Measurements from ENCODE around the gene ZBTB20. TPM values are rescaled to one million over a fixed set of nuclear protein-coding genes. Genes with fewer than 3 reads are reported as not detected.

Gene ZBTB20
- total RNA-seq, 2 experiments from 2014 or later: 5.2 to 6.4 TPM

DNA sequence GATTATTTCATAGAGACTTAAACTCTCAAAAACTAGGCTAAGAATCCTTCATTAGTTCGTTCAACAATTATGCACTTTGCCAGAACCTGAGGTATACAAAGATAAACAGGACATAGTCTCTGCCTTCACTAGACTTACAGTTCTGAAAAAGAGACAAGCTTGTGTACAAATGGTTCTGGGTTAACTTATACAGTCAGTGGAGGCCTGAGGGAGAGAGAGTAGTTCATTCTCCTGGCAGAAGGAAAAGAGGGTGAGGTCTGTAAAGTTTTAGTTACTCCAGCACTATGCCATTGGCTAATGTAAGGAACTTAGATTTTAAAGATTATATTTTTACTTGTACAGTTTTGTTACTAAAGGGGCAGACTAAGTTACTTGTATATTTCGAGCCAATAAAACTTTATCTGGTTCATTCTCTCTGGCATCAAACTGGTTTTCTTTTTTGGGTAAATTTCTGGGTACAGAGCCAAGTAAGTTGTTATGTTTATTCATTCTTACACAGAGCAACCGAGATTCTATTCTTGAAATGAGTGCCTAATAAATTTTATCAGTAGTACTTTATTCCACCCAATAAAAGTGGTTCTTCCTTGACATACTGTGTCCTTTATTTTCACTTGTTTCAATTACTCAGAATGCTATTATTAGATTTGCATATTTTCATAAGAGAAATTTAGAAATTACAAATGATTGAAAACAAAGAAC lies 574.6 kb downstream of the ZBTB20 start:
- ChIA-PET CTCF (no interaction called here), POLR2A (no interaction called here)
- no peaks in the 10 kb centered on the region for H3K4me1 Mint-ChIP-seq
- H3K4me3 Mint-ChIP-seq: no peak overlapping the region
- no peak for DNase-seq
- intact Hi-C loops (cut with DNase I, micrococcal nuclease): no loop called here
- H3K36me3 Mint-ChIP-seq (ENCODE audit: low read depth): no peaks in the 10 kb centered on the region
- no peaks in the 10 kb centered on the region for H3K9me3 Mint-ChIP-seq (ENCODE audit: low read depth)
- no peaks in the 10 kb centered on the region for H3K27me3 Mint-ChIP-seq
- no peak overlapping the region for H3K27ac Mint-ChIP-seq
- no peak for ATAC-seq

DNA sequence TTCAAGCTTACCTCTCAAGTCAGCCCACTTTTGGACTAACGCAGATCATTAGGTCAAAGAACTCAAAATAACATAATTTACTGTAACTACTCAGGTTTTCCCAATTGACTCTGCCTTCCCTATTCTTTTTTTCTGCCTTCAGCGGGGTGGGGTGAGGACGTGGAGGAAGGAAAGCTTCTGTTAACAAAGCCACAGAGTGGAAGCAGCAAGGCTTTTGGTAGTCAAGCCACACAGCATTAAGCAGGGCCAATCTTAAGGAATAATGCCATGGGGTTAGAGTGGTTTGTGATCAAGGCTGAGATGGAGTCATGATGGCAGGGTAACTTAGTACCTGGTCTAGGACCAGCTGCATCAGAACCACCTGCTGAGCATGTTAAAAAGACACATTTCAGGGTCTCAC lies 575.7 kb downstream of the ZBTB20 start:
- intact Hi-C loops (cut with DNase I, micrococcal nuclease): no loop called here
- H3K9me3 Mint-ChIP-seq (ENCODE audit: low read depth): no peaks in the 10 kb centered on the region
- ChIA-PET POLR2A (no interaction called here), CTCF (no interaction called here)
- peaks cover 1% of the 10 kb centered on the region for H3K4me1 Mint-ChIP-seq
- DNase-seq (no peak), ATAC-seq (no peak)
- H3K36me3 Mint-ChIP-seq (ENCODE audit: low read depth): no peaks in the 10 kb centered on the region
- no peak overlapping the region for H3K4me3 Mint-ChIP-seq
- no peak overlapping the region for H3K27ac Mint-ChIP-seq
- no peaks in the 10 kb centered on the region for H3K27me3 Mint-ChIP-seq

DNA sequence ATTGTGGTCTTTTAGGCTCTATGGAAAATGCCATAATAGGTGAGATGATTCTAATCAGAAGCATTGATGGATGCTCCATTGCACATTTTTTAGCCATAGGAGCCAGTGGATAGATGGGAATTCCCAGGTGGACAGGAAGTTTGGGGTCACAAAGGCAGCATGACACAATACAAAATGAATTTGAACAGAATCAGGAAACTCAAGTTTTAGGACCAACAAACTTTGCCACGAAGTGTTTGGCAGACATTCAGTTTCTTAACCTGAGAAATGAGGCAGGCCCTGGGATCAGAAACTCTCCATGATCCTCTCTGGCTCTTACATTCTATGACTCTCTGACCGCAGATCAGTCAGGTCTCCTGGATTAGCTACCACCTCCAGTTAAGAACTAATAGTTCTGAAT lies 577.9 kb downstream of the ZBTB20 start:
- DNase-seq (no peak), ATAC-seq (no peak)
- no peaks in the 10 kb centered on the region for H3K27me3 Mint-ChIP-seq
- intact Hi-C loops (cut with DNase I, micrococcal nuclease): no loop called here
- no peaks in the 10 kb centered on the region for H3K9me3 Mint-ChIP-seq (ENCODE audit: low read depth)
- no peak overlapping the region for H3K27ac Mint-ChIP-seq
- H3K4me1 Mint-ChIP-seq: peaks cover 6% of the 10 kb centered on the region
- CTCF ChIA-PET: no interaction called here
- H3K36me3 Mint-ChIP-seq (ENCODE audit: low read depth): no peaks in the 10 kb centered on the region
- POLR2A ChIA-PET: no interaction called here
- no peak overlapping the region for H3K4me3 Mint-ChIP-seq

DNA sequence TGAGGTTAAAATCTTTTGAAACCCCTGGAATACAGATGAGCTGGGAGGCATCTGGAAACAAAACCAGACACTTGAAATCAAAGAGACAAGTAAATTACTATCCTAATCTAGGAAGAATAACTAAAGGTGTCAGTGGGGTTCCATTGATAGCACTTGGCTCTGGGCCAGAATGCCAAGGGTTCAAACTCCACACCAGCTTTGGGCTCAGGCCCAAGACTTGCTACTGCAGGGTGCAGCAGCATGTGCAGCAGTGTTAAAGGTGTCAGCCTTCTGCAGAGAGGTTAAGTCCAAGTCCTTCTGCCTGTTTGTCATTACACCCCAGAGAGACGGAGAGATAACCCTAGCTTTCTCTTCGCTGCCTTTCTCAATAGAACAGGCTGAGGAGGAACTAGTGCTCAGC lies 579.3 kb downstream of the ZBTB20 start:
- intact Hi-C loops (cut with DNase I, micrococcal nuclease): no loop called here
- Mint-ChIP-seq H3K4me3 (no peak overlapping the region), H3K36me3 (ENCODE audit: low read depth) (no peaks in the 10 kb centered on the region), H3K27ac (no peak overlapping the region), H3K27me3 (no peaks in the 10 kb centered on the region), H3K9me3 (ENCODE audit: low read depth) (no peaks in the 10 kb centered on the region), H3K4me1 (peaks cover 6% of the 10 kb centered on the region)
- POLR2A ChIA-PET: no interaction called here
- no peak for ATAC-seq
- DNase-seq: no peak
- CTCF ChIA-PET: no interaction called here

DNA sequence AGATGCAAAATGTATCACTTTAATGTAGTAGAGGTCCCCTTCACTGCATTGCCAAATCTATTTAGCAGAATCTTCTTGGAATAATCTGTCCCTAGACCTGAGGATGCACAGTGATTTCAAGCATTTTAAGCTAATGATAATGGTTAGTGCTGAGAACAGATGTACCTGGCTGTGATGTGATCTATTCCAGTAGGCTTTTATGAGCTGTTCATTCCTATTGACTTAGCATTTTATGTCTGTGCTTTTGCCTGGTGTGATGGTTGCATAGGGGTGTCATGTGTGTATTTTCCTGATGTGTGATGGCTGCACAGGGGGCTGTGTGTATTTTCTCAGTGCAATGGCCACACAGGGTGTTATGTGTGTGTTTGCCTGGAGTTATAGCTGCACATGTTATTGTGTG lies 580.3 kb downstream of the ZBTB20 start:
- intact Hi-C loops (cut with DNase I, micrococcal nuclease): no loop called here
- peaks cover 6% of the 10 kb centered on the region for H3K4me1 Mint-ChIP-seq
- ChIA-PET POLR2A (no interaction called here), CTCF (no interaction called here)
- no peak overlapping the region for H3K4me3 Mint-ChIP-seq
- H3K9me3 Mint-ChIP-seq (ENCODE audit: low read depth): no peaks in the 10 kb centered on the region
- DNase-seq: no peak
- no peak overlapping the region for H3K27ac Mint-ChIP-seq
- no peaks in the 10 kb centered on the region for H3K27me3 Mint-ChIP-seq
- ATAC-seq: no peak
- no peaks in the 10 kb centered on the region for H3K36me3 Mint-ChIP-seq (ENCODE audit: low read depth)

DNA sequence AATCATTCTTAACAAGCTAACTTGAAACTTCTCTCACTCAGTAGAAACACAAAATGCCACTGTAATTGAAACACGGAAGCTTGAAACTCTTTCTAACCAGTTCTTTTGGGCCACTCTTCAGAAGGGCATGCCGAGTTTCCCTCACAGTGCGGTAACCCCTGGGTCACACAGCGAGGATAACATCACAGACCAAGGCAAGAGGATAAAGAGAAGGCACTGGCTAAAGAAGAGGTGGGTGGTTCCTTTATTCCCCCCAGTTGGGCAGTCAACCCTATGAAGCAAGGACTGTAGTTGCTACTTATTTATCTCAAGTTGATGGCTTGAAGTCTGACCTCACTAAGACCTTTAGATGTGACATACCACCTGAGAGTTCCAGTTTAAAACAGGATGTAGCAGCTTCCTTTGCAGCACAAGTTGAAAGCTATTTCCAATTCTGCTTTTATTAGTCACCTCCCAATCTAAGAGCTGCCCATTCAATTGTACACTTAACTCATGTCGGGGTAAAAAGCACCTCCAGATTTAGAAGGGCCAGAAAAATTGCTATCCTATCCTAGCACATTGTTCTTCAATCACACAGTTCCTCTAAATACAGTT lies 580.8 kb downstream of the ZBTB20 start:
- POLR2A ChIA-PET: no interaction called here
- ATAC-seq: peak; percentile 44
- Mint-ChIP-seq H3K9me3 (ENCODE audit: low read depth) (no peaks in the 10 kb centered on the region), H3K27ac (no peak overlapping the region), H3K27me3 (no peaks in the 10 kb centered on the region), H3K4me3 (no peak overlapping the region), H3K36me3 (ENCODE audit: low read depth) (no peaks in the 10 kb centered on the region), H3K4me1 (peaks cover 6% of the 10 kb centered on the region)
- intact Hi-C loops (cut with DNase I, micrococcal nuclease): no loop called here
- CTCF ChIA-PET: no interaction called here
- DNase-seq: no peak

DNA sequence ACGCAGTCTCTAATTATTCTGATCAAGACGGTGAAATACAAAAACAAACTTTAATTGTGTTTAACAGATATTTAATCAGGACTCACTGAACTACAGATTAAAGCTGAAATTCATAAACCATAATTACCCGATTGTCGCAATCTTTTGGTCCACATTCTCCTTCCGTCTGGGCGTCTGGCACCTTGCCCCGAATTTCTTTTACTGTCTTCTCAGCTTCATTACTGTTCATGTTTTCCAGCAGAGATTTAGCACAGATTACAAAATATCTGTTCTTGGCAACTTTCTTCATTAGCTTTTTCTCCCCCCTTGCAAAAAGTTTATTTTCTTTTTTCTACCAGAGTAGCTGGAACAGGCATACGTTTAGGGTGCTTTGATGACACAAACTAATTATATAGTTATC lies 581.9 kb downstream of the ZBTB20 start:
- CTCF ChIA-PET: no interaction called here
- POLR2A ChIA-PET: no interaction called here
- H3K4me1 Mint-ChIP-seq: peaks cover 6% of the 10 kb centered on the region
- H3K27me3 Mint-ChIP-seq: no peaks in the 10 kb centered on the region
- no peak overlapping the region for H3K4me3 Mint-ChIP-seq
- no peak overlapping the region for H3K27ac Mint-ChIP-seq
- intact Hi-C loops (cut with DNase I, micrococcal nuclease): no loop called here
- no peaks in the 10 kb centered on the region for H3K36me3 Mint-ChIP-seq (ENCODE audit: low read depth)
- DNase-seq (no peak), ATAC-seq (no peak)
- H3K9me3 Mint-ChIP-seq (ENCODE audit: low read depth): no peaks in the 10 kb centered on the region

DNA sequence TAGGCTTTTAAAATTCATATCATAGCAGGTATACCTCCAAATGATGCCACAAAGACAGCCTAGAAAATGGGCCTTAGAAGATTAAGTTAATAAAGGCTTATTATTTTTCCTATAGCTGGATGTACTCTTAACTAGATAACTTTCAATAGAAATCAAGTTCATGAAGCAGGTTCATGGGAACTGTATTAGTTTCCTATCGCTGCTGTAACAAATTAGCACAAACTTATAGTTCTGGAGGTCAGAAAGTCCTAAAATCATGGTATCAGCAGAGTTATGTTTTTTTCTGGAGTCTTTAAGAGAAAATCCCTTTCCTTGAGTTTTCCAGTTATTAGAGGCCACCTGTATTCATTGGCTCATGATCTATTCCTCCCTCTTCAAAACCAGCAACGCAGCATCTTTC lies 583.4 kb downstream of the ZBTB20 start:
- H3K9me3 Mint-ChIP-seq (ENCODE audit: low read depth): no peaks in the 10 kb centered on the region
- no peak for DNase-seq
- ChIA-PET POLR2A (no interaction called here), CTCF (no interaction called here)
- H3K27ac Mint-ChIP-seq: no peak overlapping the region
- H3K36me3 Mint-ChIP-seq (ENCODE audit: low read depth): no peaks in the 10 kb centered on the region
- H3K4me3 Mint-ChIP-seq: no peak overlapping the region
- intact Hi-C loops (cut with DNase I, micrococcal nuclease): no loop called here
- peaks cover 6% of the 10 kb centered on the region for H3K4me1 Mint-ChIP-seq
- H3K27me3 Mint-ChIP-seq: no peaks in the 10 kb centered on the region
- ATAC-seq: no peak

DNA sequence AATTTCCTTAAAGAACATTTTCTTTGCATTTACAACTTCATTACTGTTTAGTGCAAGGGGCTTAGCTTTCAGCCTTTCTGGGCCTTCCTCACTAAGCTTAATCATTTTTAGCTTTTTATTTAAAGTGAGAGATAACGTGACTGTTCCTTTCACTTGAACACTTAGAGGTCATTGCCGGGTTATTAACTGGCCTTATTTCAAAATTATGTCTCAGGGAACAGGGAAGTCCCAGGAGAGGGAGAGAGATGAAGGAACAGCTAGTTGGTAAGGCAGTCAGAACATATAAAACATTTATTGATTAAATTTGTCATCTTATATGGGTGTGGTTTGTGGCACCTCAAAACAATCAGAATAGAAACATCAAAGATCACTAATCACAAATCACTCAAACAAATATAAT lies 584.5 kb downstream of the ZBTB20 start:
- DNase-seq: no peak
- no peaks in the 10 kb centered on the region for H3K9me3 Mint-ChIP-seq (ENCODE audit: low read depth)
- H3K4me3 Mint-ChIP-seq: no peak overlapping the region
- no peaks in the 10 kb centered on the region for H3K36me3 Mint-ChIP-seq (ENCODE audit: low read depth)
- ChIA-PET POLR2A (no interaction called here), CTCF (interaction anchor here (0.7 kb wide), 1 partner anchor 150 kb away, joined by 3 read pairs; no protein-coding TSS in a partner anchor)
- no peak overlapping the region for H3K27ac Mint-ChIP-seq
- no peaks in the 10 kb centered on the region for H3K27me3 Mint-ChIP-seq
- intact Hi-C loops (cut with DNase I, micrococcal nuclease): no loop called here
- no peak for ATAC-seq
- H3K4me1 Mint-ChIP-seq: peaks cover 6% of the 10 kb centered on the region

DNA sequence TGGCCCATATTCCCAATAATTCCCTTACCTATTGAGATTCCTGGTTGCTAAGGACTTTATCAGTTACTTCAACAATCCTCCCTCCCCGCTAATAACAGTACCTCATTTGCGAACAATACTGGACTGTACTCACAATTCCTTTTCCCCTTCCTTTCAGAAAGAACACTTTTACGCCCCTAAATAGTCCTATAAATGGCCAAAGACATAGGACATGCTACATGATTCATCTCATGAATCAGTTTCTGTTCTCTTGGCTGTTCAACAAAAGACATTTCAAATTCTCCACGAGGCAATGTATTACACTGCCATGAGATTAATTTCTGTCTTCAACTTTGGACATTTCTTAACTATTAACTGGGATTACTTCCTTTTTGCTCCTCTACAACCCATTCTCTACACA lies 588.8 kb downstream of the ZBTB20 start:
- Mint-ChIP-seq H3K27ac (no peak overlapping the region), H3K9me3 (ENCODE audit: low read depth) (no peaks in the 10 kb centered on the region), H3K4me1 (no peaks in the 10 kb centered on the region), H3K36me3 (ENCODE audit: low read depth) (peaks cover 5% of the 10 kb centered on the region), H3K4me3 (no peak overlapping the region), H3K27me3 (no peaks in the 10 kb centered on the region)
- intact Hi-C loops (cut with DNase I, micrococcal nuclease): no loop called here
- ATAC-seq: no peak
- CTCF ChIA-PET: no interaction called here
- POLR2A ChIA-PET: no interaction called here
- DNase-seq: no peak

DNA sequence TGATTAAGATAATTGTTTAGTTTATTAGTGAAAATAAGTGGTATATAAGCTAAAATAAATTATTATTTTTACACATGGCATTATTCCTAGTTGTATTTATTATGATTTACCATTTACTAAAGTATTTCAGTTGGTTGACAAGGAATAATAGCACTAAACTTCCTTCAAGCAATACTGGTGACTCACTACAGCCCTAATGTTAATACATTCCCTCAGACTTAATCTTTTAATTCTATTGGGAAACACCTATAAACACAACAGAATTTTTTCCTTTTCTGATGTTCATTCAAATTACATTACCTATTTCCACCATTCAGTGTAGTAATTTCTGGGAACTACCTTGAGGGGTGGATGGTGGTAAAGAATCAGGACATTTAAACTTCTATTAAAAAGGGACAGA lies 589.3 kb downstream of the ZBTB20 start:
- Mint-ChIP-seq H3K27ac (no peak overlapping the region), H3K27me3 (no peaks in the 10 kb centered on the region), H3K4me3 (no peak overlapping the region), H3K9me3 (ENCODE audit: low read depth) (no peaks in the 10 kb centered on the region), H3K36me3 (ENCODE audit: low read depth) (peaks cover 5% of the 10 kb centered on the region), H3K4me1 (no peaks in the 10 kb centered on the region)
- DNase-seq (no peak), ATAC-seq (no peak)
- CTCF ChIA-PET: no interaction called here
- POLR2A ChIA-PET: interaction anchor here (0.5 kb wide), 1 partner anchor 169 kb away, joined by 6 read pairs; no protein-coding TSS in a partner anchor
- intact Hi-C loops (cut with DNase I, micrococcal nuclease): no loop called here

DNA sequence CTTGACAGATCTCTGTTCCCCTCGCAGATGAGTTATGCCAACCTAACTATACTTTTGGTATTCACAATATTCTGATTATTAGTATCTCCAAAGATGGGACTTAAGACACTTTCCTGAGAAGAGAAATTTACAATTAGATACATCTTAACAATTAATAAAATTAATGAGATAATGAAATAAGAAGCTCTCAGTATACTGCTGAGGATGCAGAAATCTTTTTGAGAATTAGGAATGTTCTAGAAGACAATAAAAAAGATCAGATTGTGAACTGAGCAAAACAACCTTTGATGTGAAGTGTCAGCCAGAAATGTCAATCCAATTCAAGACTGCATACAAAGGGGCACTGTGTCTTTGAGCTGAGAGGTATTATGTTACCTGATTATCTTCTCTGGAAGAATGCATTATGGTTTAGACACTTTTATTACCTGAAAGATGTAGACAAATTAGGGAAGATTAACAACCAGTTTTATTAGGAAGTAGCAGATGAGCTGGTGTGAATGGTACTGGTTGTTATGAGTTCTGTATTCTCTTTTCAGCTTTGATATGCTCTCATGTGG lies 590.4 kb downstream of the ZBTB20 start:
- no peak overlapping the region for H3K4me3 Mint-ChIP-seq
- H3K9me3 Mint-ChIP-seq (ENCODE audit: low read depth): no peaks in the 10 kb centered on the region
- H3K27me3 Mint-ChIP-seq: no peaks in the 10 kb centered on the region
- ChIA-PET POLR2A (no interaction called here), CTCF (no interaction called here)
- intact Hi-C loops (cut with DNase I, micrococcal nuclease): no loop called here
- ATAC-seq (no peak), DNase-seq (no peak)
- H3K36me3 Mint-ChIP-seq (ENCODE audit: low read depth): peaks cover 5% of the 10 kb centered on the region
- H3K4me1 Mint-ChIP-seq: peaks cover 2% of the 10 kb centered on the region
- no peak overlapping the region for H3K27ac Mint-ChIP-seq
